ENCODE results near the gene PLXNA4.

Gene PLXNA4

DNA sequence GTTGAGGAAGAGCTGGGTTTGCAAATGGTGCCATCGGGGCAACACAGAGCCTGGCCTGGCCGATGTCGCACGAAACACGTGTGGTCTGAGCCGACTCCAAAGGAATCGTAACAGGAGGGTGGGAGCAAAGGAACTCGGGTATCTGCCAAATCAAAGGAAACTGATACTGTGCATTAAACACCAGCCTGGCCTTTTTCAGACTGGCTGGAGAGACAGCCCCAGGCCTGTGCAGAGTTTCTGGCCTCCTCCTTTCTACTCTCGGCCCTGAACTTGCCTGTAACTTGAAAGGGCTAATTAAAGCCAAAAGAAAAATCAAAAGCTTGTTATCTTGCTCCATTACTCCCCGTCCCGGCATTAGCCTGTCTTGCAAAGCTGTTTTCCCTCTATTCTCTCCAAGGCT, 71.4 kb downstream of the PLXNA4 start:
- H3K4me3 ChIP-seq (replicated peaks; ENCODE audit: insufficient read depth, low read length): no peak overlapping the region
- TF ChIP-seq, protein P1, sequence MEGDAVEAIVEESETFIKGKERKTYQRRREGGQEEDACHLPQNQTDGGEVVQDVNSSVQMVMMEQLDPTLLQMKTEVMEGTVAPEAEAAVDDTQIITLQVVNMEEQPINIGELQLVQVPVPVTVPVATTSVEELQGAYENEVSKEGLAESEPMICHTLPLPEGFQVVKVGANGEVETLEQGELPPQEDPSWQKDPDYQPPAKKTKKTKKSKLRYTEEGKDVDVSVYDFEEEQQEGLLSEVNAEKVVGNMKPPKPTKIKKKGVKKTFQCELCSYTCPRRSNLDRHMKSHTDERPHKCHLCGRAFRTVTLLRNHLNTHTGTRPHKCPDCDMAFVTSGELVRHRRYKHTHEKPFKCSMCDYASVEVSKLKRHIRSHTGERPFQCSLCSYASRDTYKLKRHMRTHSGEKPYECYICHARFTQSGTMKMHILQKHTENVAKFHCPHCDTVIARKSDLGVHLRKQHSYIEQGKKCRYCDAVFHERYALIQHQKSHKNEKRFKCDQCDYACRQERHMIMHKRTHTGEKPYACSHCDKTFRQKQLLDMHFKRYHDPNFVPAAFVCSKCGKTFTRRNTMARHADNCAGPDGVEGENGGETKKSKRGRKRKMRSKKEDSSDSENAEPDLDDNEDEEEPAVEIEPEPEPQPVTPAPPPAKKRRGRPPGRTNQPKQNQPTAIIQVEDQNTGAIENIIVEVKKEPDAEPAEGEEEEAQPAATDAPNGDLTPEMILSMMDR (IDR thresholded peaks at IDR 0.05; ENCODE audit: insufficient read depth, low read length): no peak
- no peaks in the 10 kb centered on the region for H3K27me3 ChIP-seq (ENCODE audit: insufficient read depth, poor library complexity, severe bottlenecking)
- DNase-seq (ENCODE audit: low read depth in 1 of 2, low spot score in 1 of 2): no peak
- no peak overlapping the region for H3K27ac ChIP-seq (replicated peaks)

DNA sequence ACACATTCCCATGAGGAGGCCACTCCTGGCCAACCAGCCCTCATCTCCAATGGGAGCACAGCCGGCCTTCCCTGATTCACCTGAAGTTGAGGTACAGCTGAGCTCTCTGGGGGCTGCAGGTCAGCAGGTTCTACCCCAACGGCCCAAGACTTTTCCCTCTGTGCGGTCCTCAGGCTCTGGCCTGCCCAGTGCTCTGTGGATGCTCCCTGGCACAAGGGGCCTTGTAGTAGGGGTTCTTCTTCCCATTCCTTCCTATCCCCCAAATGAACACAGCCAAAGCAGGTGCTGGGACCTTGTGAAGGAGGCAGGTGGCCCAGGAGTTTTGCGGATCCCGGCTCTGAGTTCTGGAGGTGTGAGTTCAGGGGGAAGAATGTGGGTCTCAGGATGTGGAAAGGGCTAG, 72.2 kb downstream of the PLXNA4 start:
- no peaks in the 10 kb centered on the region for H3K27me3 ChIP-seq (ENCODE audit: insufficient read depth, poor library complexity, severe bottlenecking)
- H3K4me3 ChIP-seq (replicated peaks; ENCODE audit: insufficient read depth, low read length): no peak overlapping the region
- DNase-seq (ENCODE audit: low read depth in 1 of 2, low spot score in 1 of 2): no peak
- H3K27ac ChIP-seq (replicated peaks): no peak overlapping the region
- TF ChIP-seq POLR2AphosphoS5 (IDR thresholded peaks at IDR 0.05; ENCODE audit: low read depth) (no peak), GABPA (IDR thresholded peaks at IDR 0.05; ENCODE audit: low read depth) (no peak), SPI1 (IDR thresholded peaks at IDR 0.05; ENCODE audit: borderline replicate concordance, low read depth) (no peak)
- TF ChIP-seq, protein P2, sequence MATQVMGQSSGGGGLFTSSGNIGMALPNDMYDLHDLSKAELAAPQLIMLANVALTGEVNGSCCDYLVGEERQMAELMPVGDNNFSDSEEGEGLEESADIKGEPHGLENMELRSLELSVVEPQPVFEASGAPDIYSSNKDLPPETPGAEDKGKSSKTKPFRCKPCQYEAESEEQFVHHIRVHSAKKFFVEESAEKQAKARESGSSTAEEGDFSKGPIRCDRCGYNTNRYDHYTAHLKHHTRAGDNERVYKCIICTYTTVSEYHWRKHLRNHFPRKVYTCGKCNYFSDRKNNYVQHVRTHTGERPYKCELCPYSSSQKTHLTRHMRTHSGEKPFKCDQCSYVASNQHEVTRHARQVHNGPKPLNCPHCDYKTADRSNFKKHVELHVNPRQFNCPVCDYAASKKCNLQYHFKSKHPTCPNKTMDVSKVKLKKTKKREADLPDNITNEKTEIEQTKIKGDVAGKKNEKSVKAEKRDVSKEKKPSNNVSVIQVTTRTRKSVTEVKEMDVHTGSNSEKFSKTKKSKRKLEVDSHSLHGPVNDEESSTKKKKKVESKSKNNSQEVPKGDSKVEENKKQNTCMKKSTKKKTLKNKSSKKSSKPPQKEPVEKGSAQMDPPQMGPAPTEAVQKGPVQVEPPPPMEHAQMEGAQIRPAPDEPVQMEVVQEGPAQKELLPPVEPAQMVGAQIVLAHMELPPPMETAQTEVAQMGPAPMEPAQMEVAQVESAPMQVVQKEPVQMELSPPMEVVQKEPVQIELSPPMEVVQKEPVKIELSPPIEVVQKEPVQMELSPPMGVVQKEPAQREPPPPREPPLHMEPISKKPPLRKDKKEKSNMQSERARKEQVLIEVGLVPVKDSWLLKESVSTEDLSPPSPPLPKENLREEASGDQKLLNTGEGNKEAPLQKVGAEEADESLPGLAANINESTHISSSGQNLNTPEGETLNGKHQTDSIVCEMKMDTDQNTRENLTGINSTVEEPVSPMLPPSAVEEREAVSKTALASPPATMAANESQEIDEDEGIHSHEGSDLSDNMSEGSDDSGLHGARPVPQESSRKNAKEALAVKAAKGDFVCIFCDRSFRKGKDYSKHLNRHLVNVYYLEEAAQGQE (IDR thresholded peaks at IDR 0.05; ENCODE audit: insufficient replicate concordance, low read depth): no peak
- TF ChIP-seq, protein P1 (IDR thresholded peaks at IDR 0.05; ENCODE audit: insufficient read depth, low read length): no peak

DNA sequence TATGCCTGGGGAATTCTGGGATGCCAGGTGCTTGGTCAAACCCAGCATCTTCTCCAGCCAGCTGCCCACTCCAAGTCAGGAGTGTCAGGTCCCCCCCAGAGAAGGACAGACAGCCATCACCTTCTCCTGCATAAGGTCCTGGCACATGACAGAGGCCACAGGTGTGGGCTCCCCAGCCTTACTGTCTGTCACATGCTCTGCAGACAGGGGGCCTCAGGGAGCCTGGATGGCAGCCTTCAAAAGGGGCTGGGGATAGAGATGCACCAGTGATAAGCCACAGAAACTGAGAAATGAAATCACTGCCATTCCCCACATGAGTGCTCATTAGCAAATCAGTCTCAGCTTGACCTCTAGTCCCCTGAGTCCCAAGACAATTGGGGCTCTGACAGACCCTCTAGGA, 72.9 kb downstream of the PLXNA4 start:
- TF ChIP-seq GABPA (IDR thresholded peaks at IDR 0.05; ENCODE audit: low read depth): no peak
- TF ChIP-seq, protein P2 (IDR thresholded peaks at IDR 0.05; ENCODE audit: insufficient replicate concordance, low read depth): no peak
- no peak for TF ChIP-seq SPI1 (IDR thresholded peaks at IDR 0.05; ENCODE audit: borderline replicate concordance, low read depth)
- TF ChIP-seq, protein P1 (IDR thresholded peaks at IDR 0.05; ENCODE audit: insufficient read depth, low read length): no peak
- no peak for TF ChIP-seq POLR2AphosphoS5 (IDR thresholded peaks at IDR 0.05; ENCODE audit: low read depth)
- no peak for DNase-seq (ENCODE audit: low read depth in 1 of 2, low spot score in 1 of 2)
- no peaks in the 10 kb centered on the region for H3K27me3 ChIP-seq (ENCODE audit: insufficient read depth, poor library complexity, severe bottlenecking)
- no peak overlapping the region for H3K4me3 ChIP-seq (replicated peaks; ENCODE audit: insufficient read depth, low read length)
- no peak overlapping the region for H3K27ac ChIP-seq (replicated peaks)

DNA sequence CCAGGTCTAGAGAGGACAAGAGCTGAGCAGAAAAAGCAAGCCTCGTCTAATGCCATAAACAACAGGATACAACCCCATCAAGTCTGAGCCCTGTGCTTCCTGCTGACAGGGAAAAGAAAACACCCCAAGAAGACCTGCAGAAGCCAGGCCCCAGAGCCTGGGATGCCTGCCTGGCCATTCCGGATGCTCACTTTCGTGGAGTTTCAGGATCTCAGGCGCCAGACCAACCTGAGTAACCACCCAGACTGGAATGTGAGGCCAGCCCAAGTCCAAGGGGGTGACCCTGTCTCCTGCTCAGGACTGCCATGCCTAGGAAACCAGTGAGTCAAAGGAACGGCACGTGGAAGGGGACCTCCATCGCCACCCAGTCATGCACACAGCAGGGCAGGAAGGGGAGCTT, 74.3 kb downstream of the PLXNA4 start:
- Histone ChIP-seq H3K27ac (replicated peaks) (no peak overlapping the region), H3K27me3 (ENCODE audit: insufficient read depth, poor library complexity, severe bottlenecking) (no peaks in the 10 kb centered on the region), H3K4me3 (replicated peaks; ENCODE audit: insufficient read depth, low read length) (no peak overlapping the region)
- no peak for DNase-seq (ENCODE audit: low read depth in 1 of 2, low spot score in 1 of 2)
- TF ChIP-seq POLR2AphosphoS5 (IDR thresholded peaks at IDR 0.05; ENCODE audit: low read depth) (no peak), SPI1 (IDR thresholded peaks at IDR 0.05; ENCODE audit: borderline replicate concordance, low read depth) (no peak), GABPA (IDR thresholded peaks at IDR 0.05; ENCODE audit: low read depth) (no peak)
- TF ChIP-seq, protein P2 (IDR thresholded peaks at IDR 0.05; ENCODE audit: insufficient replicate concordance, low read depth): no peak
- TF ChIP-seq, protein P1 (IDR thresholded peaks at IDR 0.05; ENCODE audit: insufficient read depth, low read length): no peak
